Activated CD8-positive, alpha-beta memory T cell treated with anti-CD3 and anti-CD28 coated beads, Interleukin-2, amount 50 U/mL, for 1 hour (primary cell): ENCODE measurements around the gene CRISPLD2.
"Not testable (repeated sequence)": the region's sequence is repeated elsewhere in the genome, so short reads cannot be mapped to it uniquely, and the experiment has no call there.

Source experiments
- DNase-seq: peaks from one replicate; pipeline ENCODE4 v3.0.0-alpha.2; 2020; ENCODE audit errors: extremely low read depth

CRISPLD2 gene

GRCh38 chr16:84821728-84822689 is 2.2 kb downstream of the CRISPLD2 start:
- DNase-seq = no peak

DNA sequence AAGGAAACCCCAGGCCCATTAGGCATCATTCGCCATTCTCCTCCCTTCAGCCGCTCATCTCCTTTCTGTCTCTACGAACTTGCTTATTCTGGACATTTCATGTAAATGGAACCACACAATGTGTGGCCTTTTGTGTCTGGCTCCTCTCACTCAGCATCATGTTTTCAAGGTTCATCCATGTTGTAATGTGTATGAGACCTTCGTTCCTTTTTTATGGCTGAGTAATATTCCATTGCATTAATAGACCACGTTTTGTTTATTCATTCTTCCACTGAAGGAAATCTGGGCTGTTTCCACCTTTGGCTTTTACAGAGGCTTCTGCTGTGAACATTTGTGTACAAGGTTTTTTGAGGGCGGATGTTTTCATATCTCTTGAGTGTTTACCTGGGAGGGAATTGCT is 3.2 kb downstream of the CRISPLD2 start:
- no peak for DNase-seq

GRCh38 chr16:84823484-84823883 is 3.7 kb downstream of the CRISPLD2 start:
- no peak for DNase-seq

GRCh38 chr16:84823926-84824325 is 4.1 kb downstream of the CRISPLD2 start:
- DNase-seq = no peak

DNA sequence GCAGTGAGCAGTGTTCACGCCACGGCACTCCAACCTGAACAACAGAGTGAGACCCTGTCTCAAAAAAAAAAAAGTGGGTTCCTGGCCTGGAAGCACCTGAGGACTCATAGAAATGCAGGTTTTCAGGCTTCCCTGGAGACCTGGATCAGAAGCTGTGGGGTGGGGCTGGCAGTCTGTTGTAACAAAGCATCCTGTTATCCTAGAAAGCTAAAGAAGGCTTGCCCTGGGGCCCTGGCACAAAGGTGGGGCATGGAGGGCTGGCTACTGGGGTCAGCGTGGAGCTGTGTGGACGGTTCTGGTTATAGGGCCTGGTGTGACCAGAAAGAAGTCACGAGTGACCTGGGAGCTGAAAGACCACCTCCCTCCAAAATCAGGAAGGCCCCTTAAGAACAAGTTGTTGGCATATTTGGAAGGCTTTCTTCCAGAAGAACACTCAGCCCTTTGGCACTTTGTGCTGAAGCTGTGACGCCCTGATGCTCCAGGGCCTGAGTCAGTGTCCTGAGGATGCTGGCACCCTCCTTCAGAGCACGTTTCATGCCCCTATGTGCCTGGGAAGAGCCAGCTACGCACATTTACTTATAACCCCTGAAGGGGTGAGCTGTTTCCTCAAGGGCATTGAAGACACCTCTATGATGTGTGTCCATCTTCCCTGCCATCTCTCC is 6.2 kb downstream of the CRISPLD2 start:
- DNase-seq = no peak

DNA sequence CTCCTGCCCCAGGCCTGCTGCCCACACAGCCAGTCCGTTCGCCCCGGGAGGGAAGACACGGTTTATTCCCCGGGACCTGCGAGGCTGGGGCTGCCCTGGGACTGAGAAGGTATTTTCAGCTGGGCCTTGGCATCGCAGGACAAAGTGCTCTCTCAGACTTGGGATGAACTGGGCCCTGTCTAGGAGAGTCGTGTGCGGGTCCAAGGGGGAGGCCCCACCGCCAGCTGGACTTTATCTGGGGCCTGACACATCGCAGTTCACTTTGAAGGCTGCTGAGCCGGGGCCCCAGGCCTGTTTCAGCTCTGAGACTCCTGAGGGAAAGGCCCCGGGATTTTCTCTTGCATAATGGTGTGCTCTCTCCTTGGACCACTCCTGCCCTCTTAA is 6.8 kb downstream of the CRISPLD2 start:
- DNase-seq = no peak

DNA sequence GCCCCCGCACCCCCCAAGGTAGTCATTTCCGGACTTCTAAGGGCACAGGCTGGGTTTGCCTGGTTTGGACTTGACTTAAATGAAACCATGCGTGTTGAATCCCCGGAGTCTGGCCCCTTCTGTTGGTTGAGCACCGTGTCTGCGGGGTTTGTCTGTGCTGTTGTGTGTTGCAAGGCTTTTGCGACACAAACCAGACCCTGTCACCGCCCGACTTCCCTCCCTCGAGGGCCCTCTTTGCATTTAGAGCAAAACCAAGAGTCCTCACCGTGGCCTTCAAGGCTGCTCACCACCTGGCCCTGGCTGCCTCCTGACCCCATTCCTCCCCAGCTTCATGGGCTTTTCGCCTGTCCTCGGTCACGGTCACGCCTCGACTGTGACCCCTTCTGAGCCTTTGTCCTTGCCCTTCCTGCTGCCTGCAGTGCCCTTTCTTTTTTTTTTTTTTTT is 7.4 kb downstream of the CRISPLD2 start:
- no peak for DNase-seq

- no peak for DNase-seq
Measured at GRCh38 chr16:84827897-84828296, 8.1 kb downstream of the CRISPLD2 start.

- DNase-seq = no peak
Measured at GRCh38 chr16:84828322-84828721, 8.5 kb downstream of the CRISPLD2 start.

- no peak for DNase-seq
Measured at GRCh38 chr16:84829168-84829965, 9.6 kb downstream of the CRISPLD2 start.

DNA sequence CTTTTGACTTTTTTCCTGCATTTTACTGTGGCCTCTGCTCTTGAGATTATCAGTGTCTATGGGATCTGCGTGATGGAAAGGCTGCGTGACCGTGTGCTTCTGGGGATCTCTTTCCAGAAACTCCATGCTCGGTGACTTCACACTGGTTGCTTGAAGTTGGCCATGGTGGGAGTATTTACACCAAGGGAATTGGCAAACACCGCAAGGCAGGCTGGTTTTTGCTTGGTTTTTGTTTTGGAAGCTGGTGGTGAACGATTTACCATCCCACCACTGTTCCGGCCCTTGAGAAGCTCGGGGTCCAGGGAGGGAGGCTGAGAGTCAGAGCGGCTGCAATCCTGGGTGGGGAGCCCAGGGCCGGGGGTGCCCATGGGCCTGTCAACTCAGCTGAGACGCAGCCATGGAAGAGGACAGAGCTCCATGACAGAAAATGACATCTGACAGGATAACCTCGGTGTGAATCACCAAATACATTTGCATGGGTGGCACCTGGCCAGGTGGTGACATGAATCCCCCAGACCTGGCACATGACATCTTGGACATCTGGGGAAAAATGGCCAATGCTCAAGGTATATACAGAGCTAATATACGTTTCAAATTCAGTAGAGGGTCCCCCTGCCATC is 11.1 kb downstream of the CRISPLD2 start:
- no peak for DNase-seq

- not testable (repeated sequence) for DNase-seq
Measured at GRCh38 chr16:84831728-84832127, 11.9 kb downstream of the CRISPLD2 start.

DNA sequence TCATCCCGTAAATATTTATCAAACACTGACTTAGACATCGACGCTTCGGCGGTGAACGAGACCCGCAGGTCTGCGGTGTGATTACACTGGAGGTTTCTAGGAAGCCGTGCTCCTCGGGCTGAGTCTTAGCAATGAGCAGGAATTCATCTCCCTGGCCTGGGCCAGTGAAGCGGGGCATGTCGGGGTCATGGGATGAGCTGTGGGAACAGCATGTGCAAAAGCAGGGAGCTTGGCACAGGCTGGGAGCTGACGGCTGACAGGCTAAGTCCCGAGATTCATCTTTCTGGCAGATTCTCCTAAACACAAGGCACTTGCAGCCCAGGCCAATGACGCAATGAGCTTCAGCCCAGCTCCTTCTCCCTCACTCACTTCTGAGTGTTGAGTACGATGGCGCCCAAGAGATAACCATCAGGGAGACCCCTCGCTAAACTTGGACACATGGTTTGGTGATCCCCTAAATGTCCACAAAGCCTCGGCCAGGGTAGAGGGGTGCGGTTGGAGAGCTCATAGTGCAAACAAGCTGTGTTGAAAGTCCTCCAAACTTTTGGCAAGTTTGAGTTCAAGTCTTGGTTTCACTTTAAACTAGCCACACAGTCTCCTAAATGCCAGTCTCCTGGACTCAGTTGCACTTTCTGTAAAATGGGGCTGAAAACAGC is 12.8 kb downstream of the CRISPLD2 start:
- no peak for DNase-seq

GRCh38 chr16:84833144-84833500 is 13.3 kb downstream of the CRISPLD2 start:
- DNase-seq = no peak

GRCh38 chr16:84833542-84834402 is 14.0 kb downstream of the CRISPLD2 start:
- no peak for DNase-seq

- DNase-seq = no peak
Measured at GRCh38 chr16:84834403-84834772, 14.6 kb downstream of the CRISPLD2 start.

GRCh38 chr16:84836234-84836647 is 16.5 kb downstream of the CRISPLD2 start:
- DNase-seq = no peak

DNA sequence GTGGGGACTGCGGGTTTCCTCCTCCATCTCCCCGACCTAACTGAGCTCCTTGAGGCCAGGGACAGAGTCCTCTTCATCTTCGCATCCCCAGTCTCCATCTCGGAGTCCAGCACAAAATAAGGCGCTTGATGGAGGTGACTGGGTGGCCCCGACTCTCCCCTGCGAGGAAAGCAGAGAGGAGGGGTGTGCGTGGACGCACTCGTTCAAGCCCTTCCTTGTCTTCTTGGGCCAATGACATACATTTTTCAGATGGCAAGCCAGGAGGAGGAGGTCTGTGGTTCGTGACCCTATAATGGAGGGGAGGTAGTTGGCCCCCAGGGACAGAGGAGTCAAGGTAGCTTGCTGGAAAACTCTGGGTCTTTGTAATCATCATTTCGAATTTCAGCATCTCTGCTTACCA is 17.2 kb downstream of the CRISPLD2 start:
- no peak for DNase-seq

DNA sequence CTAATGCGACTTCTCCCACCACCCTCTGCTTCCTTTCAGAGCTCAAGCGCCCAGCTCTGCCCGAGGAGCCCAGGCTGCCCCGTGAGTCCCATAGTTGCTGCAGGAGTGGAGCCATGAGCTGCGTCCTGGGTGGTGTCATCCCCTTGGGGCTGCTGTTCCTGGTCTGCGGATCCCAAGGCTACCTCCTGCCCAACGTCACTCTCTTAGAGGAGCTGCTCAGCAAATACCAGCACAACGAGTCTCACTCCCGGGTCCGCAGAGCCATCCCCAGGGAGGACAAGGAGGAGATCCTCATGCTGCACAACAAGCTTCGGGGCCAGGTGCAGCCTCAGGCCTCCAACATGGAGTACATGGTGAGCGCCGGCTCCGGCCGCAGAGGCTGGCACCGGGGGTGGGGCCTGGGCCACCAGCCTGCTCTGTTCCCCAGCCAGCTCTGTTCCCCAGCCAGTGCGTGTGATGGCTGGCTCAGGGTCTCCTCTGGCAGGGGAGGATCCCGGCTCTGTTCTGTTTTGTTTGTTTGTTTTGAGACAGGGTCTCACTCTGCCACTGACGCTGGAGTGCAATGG is 18.7 kb downstream of the CRISPLD2 start:
- DNase-seq = no peak

GRCh38 chr16:84839054-84839453 is 19.3 kb downstream of the CRISPLD2 start:
- DNase-seq = no peak
